ENCODE data around the gene FEM1A.

- TF ChIP-seq CTCF (IDR thresholded peaks at IDR 0.05; ENCODE audit: poor library complexity, severe bottlenecking) (no peak), EZH2 (IDR thresholded peaks at IDR 0.05; ENCODE audit: borderline replicate concordance, insufficient read depth, low read length, poor library complexity, severe bottlenecking) (no peak), EP300 (conservative IDR thresholded peaks at IDR 0.05; ENCODE audit: poor library complexity, severe bottlenecking) (no peak), RAD21 (conservative IDR thresholded peaks at IDR 0.05) (no peak), POLR2AphosphoS5 (IDR thresholded peaks at IDR 0.05) (no peak)
Measured at GRCh38 chr19:4780860-4781259, 10.7 kb upstream of the FEM1A start.

All from neural cell (in vitro differentiated cells).